ENCODE data around the gene CCL24.
A peak's percentile ranks its signal among the peaks of the same experiment; 100 is the strongest.
"Not testable (repeated sequence)": the region's sequence is repeated elsewhere in the genome, so short reads cannot be mapped to it uniquely, and the experiment has no call there.

The CCL24 gene

GRCh38 chr7:75813781-75814236 is at the start of gene CCL24:
CCL24 (minus strand) TSS chr7:75813806; CDS start chr7:75813715, 91 bp downstream.
- no peak for DNase-seq (ENCODE audit: low read depth)

DNA sequence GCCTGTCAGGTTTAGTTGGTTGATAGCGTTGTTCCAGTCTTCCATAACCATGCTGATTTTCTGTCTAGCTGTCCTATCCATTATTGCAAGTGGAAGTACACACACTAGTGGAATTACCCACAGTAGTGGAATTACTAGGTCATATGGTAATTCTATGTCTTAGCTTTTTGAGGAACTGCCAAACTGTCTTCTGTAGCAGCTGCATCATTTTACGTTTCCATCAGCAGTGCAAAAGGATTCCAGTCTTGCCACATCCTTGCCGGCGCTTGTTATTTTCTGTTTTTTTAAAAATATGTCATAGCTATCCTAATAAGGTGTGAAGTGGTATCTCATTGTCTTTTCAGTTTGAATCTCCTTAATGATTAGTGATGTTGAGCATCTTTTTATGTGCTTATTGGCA is 48.0 kb upstream of the CCL24 start:
- no peak for DNase-seq (ENCODE audit: low read depth)

GRCh38 chr7:75858410-75858809 is 44.8 kb upstream of the CCL24 start:
- DNase-seq (ENCODE audit: low read depth), result no peak

DNA sequence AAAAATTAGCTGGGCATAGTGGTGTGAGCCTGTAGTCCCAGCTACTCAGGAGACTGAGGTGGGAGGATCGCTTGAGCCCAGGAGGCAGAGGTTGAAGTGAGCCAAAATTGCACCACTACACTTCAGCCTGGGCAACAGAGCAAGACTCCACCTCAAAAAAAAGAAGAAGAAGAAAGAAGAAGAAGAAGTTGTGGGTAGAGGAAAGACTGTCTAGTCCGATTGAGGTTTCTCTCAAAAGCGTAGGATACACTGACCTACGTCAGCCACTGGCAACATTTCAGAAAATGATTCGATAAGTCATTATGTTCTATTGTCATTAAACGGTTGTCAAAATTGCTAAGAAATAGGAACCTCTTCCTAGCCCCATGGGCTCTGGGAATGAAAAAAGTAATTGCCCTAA is 42.9 kb upstream of the CCL24 start:
- DNase-seq (ENCODE audit: low read depth), result no peak

- DNase-seq (ENCODE audit: low read depth), result not testable (repeated sequence)
Observed at GRCh38 chr7:75854813-75855345, 41.3 kb upstream of the CCL24 start.

DNA sequence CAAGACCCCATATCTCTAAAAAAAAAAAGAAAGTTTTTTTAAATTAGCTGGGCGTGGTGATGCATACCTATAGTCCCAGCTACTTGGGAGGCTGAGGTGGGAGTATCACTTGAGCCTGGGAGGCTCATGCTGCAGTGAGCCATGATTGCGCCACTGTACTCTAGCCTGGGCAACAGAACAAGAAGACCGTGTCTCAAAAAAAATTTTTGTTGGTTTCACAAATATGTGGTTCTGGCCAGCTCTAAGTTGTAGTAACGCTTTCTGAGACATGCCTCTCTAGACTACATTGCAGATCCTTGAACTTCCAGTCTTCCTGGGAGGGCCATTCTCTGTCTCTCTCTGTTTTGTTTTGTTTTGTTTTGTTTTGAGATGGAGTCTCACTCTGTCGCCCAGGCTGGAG is 40.6 kb upstream of the CCL24 start:
- peak; percentile 65 for DNase-seq (ENCODE audit: low read depth)

DNA sequence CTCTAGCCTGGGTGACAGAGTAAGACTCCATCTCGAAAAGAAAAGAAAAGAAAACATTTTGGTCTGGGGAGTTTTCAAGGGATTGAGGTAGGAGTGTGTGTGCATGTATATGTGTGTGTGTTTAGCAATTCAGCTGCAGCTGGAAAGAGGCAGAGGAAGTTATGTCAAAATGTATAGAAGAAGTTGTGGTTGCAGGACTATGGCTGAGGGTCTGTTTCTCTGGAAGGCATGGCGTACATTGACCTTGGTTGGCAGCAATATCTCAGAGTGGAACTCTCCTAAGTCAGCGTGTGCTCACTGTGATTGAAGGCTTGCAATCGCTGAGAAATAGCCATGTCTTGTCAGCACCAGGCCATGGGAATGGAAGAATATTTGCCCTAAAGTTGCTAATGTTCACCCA is 36.6 kb upstream of the CCL24 start:
- DNase-seq (ENCODE audit: low read depth), result no peak

DNA sequence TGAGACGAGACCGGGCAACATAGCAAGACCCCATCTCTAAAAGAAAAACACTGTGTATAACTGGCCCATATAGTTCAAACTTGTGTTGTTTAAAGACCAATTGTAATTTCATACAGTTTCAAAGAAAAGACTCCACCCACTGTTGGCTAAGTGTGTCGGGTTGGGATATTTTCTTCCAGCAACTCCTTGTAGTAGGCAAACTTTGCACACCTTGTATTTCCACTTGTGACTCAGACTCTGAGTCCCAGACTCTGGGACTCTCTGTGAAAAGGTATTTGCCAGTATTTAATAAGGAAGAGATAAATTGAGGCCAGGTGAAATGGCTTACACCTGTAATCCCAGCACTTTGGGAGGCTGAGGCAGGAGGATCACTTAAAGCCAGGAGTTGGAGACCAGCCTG is 36.0 kb upstream of the CCL24 start:
- no peak for DNase-seq (ENCODE audit: low read depth)

- DNase-seq (ENCODE audit: low read depth), result no peak
Observed at GRCh38 chr7:75847707-75848106, 34.1 kb upstream of the CCL24 start.

DNA sequence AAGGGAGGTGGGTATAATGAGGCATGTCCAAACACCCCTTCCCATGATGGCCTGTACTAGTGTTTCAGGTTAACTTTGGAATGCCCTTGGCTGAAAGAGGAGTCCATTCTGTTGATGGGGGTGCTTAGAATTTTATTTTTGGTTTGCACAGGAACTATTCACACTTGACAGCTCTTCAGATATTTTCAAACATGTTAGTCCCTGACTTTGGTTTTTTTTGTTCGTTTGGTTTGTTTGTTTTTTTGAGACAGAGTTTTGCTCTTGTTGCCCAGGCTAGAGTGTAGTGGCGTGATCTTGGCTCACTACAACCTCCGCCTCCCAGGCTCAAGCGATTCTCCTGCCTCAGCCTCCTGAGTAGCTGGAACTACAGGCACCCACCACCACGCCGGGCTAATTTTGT is 31.5 kb upstream of the CCL24 start:
- not testable (repeated sequence) for DNase-seq (ENCODE audit: low read depth)

- DNase-seq (ENCODE audit: low read depth), result no peak
Observed at GRCh38 chr7:75844158-75844557, 30.6 kb upstream of the CCL24 start.

DNA sequence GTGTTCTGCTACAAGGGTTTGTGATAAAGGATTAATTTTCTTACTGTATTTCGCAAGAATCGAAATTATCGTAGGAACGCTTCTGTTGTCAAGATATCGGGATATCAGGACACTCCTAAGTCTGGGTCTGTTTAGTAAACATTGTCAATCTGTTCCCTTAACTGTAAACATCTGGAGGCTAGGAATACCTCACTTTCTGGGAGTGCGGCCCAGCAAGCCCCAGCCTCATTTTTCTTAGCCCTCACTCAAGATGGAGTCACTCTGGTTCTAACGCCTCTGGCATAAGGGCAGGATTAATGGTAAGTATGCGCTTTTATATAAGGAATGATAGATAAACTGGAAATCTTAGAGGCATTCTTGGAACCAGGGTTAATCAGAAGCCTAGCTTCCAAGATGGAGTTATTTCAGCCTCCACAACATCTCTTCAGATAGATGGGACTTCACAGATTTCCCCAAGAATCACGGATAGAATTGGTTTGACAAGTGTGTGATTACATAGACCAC is 30.1 kb upstream of the CCL24 start:
- no peak for DNase-seq (ENCODE audit: low read depth)

- peak; percentile 54 for DNase-seq (ENCODE audit: low read depth)
Observed at GRCh38 chr7:75842836-75843446, 29.3 kb upstream of the CCL24 start.

DNA sequence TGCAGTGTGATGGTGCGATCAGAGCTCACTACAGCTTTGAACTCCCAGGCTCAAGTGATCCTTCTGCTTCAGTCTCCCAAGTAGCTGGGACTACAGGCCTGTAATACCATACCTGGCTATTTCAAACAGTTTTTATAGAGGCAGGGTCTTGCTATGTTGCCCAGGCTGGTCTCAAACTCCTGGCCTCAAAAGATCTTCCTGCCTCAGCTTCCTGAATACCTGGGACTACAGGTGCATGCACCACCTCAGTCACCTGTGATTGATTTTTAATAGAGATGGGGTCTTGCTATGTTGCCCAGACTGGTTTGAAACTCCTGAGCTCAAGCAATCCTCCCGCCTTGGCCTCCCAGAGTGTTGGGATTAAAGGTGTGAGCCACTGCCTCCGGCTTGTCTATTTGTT is 26.4 kb upstream of the CCL24 start:
- DNase-seq (ENCODE audit: low read depth), result no peak

DNA sequence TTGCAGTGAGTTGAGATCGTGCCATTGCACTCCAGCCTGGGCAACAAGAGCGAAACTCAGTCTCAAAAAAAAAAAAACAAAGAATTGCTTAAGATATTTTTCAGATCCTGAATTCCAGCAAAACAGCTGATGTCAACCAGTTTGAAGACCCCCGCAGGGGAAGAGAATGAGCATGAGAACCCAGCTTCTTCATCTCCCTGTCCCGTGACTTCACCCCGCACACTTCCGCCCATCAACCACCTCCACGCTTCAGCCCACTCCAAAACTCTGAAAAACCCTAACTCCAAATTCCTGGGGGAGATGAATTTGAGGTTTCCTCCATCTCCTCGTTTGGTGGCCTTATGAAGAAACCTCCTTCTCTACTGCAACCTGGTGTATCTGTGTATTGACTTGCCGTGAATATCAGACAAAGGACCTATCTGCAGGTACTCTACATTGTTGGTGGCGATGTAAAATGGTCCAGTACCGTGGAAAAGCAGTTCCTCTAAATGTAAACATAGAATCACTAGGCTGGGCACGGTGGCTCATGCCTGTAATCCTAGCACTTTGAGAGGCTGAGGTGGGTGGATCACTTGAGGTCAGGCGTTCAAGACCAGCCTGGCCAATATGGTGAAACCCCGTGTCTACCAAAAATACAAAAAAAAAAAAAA is 24.8 kb upstream of the CCL24 start:
- not testable (repeated sequence) for DNase-seq (ENCODE audit: low read depth)

DNA sequence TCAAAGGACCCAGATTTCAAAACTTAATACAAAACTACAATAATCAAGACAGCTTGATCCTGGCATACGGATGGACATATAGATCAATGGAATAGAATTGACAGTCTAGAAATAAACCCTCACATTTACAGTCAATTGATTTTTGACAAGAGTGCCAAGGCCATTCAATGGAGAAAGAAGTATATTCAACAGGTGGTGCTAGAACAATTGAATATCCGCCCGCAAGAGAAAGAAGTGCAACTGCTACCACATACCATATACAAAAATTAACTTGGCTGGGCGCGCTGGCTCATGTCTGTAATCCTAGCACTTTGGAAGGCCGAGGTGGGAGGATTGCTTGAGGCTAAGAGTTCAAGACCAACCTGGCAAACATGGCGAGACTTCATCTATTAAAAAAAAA is 23.2 kb upstream of the CCL24 start:
- no peak for DNase-seq (ENCODE audit: low read depth)

DNA sequence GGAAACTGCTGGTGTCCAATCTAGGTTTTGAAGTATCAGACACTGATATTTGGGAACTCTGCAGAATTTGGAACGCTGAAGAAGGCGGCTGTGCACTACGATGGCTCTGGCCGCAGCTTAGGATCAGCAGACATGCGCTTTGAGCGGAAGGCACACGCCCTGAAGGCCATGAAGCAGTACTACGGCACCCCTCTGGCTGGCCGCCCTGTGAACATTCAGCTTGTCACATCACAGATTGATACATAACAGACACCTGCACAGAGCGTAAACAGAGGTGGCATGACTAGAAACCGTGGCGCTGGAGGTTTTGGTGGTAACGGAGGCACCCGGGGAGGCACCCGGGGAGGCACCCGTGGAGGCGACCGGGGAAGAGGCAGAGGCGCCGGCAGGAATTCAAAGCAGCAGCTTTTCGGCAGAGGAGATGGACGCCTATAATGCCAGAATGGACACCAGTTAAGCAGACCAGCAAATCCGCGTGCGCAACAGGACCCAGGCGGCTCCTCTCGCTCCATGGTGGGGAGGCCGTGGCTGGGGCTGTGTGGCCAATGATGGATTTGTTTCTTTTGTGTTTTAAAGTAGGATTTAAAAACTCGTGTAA is 22.2 kb upstream of the CCL24 start:
- no peak for DNase-seq (ENCODE audit: low read depth)

- not testable (repeated sequence) for DNase-seq (ENCODE audit: low read depth)
Observed at GRCh38 chr7:75833662-75834061, 20.1 kb upstream of the CCL24 start.

DNA sequence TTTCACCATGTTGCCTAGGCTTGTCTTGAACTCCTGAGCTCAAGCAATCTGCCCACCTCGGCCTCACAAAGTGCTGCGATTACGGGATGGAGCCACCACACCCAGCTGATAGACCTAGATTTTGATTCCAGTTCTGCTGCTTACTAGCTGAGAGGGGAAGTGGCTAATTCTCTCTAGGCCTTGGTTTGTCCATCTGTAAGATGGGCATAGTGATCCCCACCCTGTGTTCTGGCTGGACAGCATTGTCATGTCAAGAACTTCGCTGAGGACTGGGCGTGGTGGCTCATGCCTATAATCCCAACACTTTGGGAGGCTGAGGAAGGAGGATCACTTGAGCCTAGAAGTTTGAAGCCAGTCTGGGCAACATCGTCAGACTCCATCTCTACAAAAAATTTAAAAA is 17.4 kb upstream of the CCL24 start:
- DNase-seq (ENCODE audit: low read depth), result no peak

GRCh38 chr7:75829656-75830055 is 16.1 kb upstream of the CCL24 start:
- DNase-seq (ENCODE audit: low read depth), result not testable (repeated sequence)

- no peak for DNase-seq (ENCODE audit: low read depth)
Observed at GRCh38 chr7:75823198-75823910, 9.7 kb upstream of the CCL24 start.

- no peak for DNase-seq (ENCODE audit: low read depth)
Observed at GRCh38 chr7:75820688-75821087, 7.1 kb upstream of the CCL24 start.

Data from stromal cell of bone marrow (primary cell).